ENCODE results near the gene POP7.
A peak's percentile ranks its signal among the peaks of the same experiment; 100 is the strongest.
"Not testable (repeated sequence)": the region's sequence is repeated elsewhere in the genome, so short reads cannot be mapped to it uniquely, and the experiment has no call there.

Gene POP7

DNA sequence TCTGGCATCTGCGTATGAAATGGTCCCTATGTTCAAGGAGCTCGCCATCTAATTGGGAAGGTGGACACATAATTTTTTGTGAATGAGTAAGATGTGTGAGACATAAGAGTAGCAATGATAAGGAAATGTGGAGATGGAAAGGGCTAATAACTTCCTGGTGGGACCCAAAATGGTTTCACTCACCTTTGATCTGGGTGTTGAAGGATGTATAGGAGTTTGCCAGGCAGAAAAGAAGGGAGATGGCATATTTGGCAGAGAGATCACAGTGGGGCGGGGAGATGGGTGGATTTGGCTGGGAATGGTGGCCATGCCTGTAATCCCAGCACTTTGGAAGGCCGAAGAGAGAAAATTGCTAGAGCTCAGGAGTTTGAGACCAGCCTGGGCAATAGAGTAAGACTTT is 4.5 kb downstream of the POP7 start:
- no peak for DNase-seq (ENCODE audit: low read depth)
- no peak overlapping the region for H3K4me3 ChIP-seq (ENCODE audit: low read depth, low read length)
- TF ChIP-seq, protein P1, sequence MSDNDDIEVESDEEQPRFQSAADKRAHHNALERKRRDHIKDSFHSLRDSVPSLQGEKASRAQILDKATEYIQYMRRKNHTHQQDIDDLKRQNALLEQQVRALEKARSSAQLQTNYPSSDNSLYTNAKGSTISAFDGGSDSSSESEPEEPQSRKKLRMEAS (IDR thresholded peaks at IDR 0.05; ENCODE audit: low read depth, low read length), result no peak
- no peak for TF ChIP-seq POLR2A (IDR thresholded peaks at IDR 0.05; ENCODE audit: extremely low read depth, insufficient read length)
- no peak for TF ChIP-seq MYC (IDR thresholded peaks at IDR 0.05; ENCODE audit: low read depth, low read length)
- TF ChIP-seq, protein P2, sequence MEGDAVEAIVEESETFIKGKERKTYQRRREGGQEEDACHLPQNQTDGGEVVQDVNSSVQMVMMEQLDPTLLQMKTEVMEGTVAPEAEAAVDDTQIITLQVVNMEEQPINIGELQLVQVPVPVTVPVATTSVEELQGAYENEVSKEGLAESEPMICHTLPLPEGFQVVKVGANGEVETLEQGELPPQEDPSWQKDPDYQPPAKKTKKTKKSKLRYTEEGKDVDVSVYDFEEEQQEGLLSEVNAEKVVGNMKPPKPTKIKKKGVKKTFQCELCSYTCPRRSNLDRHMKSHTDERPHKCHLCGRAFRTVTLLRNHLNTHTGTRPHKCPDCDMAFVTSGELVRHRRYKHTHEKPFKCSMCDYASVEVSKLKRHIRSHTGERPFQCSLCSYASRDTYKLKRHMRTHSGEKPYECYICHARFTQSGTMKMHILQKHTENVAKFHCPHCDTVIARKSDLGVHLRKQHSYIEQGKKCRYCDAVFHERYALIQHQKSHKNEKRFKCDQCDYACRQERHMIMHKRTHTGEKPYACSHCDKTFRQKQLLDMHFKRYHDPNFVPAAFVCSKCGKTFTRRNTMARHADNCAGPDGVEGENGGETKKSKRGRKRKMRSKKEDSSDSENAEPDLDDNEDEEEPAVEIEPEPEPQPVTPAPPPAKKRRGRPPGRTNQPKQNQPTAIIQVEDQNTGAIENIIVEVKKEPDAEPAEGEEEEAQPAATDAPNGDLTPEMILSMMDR (IDR thresholded peaks at IDR 0.05; ENCODE audit: low read depth, low read length), result no peak

DNA sequence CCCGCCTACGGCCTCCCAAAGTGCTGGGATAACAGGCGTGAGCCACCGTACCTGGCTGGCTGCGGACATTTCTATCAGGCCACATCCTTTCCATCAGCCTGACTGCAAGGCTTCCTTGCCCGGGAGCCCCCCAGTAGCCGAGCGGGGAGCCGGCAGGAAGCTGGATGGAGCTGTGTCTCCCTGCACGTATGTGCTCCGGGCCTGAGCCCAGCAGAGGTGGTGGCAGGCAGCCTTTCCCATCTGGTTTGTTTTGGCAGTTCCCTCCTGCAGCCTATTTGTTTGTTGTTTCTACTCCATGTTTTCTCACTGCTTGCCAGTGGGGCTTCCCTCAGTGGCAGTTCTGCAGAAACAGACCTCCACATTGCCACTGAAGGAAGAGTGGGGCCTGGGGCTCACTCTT is 5.4 kb downstream of the POP7 start:
- TF ChIP-seq, protein P2 (IDR thresholded peaks at IDR 0.05; ENCODE audit: low read depth, low read length), result no peak
- no peak for TF ChIP-seq MYC (IDR thresholded peaks at IDR 0.05; ENCODE audit: low read depth, low read length)
- TF ChIP-seq, protein P1 (IDR thresholded peaks at IDR 0.05; ENCODE audit: low read depth, low read length), result no peak
- TF ChIP-seq POLR2A (IDR thresholded peaks at IDR 0.05; ENCODE audit: extremely low read depth, insufficient read length), result no peak
- DNase-seq (ENCODE audit: low read depth), result no peak
- no peak overlapping the region for H3K4me3 ChIP-seq (ENCODE audit: low read depth, low read length)

DNA sequence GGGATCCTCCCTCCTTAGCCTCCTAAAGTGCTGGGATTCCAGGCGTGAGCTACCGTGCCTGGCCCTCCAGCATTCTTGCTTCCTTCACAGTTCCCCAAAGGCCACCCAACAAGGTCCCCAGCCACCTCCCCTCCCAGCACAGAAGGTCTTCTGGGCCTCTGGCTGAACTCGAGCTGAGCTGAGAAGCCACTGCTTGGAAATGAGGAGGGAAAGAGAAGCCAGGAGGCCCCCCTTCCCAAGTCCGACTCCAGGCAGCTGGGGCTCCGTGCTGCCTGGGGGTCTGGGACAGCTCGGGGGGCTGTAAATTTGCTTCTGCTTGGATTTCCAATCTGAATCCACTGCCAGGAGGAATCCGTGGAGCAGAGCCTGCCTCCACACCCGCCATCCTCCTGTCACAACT is 8.8 kb downstream of the POP7 start:
- no peak for TF ChIP-seq MYC (IDR thresholded peaks at IDR 0.05; ENCODE audit: low read depth, low read length)
- TF ChIP-seq, protein P2 (IDR thresholded peaks at IDR 0.05; ENCODE audit: low read depth, low read length), result no peak
- no peak for TF ChIP-seq POLR2A (IDR thresholded peaks at IDR 0.05; ENCODE audit: extremely low read depth, insufficient read length)
- TF ChIP-seq, protein P1 (IDR thresholded peaks at IDR 0.05; ENCODE audit: low read depth, low read length), result no peak
- H3K4me3 ChIP-seq (ENCODE audit: low read depth, low read length), result no peak overlapping the region
- no peak for DNase-seq (ENCODE audit: low read depth)

DNA sequence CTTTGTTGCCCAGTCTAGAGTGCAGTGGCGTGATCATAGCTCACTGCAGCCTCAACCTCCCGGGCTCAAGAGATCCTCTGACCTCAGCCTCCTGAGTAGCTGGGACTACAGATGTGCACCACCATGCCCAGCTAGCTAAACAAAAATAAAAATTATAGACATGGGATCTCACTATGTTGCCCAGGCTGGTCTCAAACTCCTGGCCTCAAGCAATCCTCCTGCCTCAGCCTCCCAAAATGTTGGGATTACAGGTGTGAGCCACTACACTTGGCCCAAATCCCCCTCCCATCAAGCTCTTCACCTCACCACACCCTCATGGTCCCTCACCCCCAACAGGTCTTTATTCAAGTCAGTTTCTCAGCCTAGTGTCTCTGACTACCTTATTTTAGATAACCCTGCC is 11.2 kb downstream of the POP7 start:
- not testable (repeated sequence) for DNase-seq (ENCODE audit: low read depth); H3K4me3 ChIP-seq (ENCODE audit: low read depth, low read length)

DNA sequence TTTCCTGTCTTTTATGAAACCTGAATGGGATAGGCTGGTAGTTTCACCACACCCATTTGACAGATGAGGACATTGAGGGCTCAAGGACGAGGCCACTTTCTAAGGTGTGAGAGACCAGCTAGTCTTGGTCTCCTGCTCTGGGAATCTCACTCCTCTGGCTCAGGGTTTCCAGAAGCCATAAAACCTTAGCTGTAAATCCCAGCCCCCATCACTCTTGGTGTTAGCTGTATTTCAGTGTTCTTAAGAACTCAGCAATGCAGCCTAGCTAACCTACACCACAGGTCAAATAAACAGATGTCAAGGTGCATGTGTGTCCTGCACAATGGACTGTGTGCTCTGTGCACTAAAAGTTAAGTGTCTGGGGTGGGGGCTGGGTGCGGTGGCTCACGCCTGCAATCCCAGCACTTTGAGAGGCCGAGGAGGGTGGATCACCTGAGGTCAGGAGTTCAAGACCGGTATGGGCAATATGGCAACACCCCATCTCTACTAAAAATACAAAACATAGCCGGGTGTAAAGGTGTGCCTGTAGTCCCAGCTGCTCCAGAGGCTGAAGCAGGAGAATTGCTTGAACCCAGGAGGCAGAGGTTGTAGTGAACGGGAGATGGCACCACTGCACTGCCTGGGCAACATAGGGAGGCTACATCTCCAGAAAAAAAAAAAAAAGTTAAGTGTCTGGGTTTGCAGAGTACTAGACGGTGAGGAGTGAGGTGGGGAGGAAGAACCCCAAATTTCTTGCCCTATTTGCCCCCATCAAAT is 13.8 kb downstream of the POP7 start:
- no peak overlapping the region for H3K4me3 ChIP-seq (ENCODE audit: low read depth, low read length)
- DNase-seq (ENCODE audit: low read depth), result peak; percentile 50

DNA sequence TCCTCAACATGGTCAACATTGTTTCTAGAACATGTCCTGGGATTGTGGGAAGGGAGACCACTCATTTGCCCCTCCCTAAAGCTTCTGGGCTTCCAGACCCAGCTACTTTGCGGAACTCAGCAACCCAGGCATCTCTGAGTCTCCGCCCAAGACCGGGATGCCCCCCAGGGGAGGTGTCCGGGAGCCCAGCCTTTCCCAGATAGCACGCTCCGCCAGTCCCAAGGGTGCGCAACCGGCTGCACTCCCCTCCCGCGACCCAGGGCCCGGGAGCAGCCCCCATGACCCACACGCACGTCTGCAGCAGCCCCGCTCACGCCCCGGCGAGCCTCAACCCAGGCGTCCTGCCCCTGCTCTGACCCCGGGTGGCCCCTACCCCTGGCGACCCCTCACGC is 14.4 kb downstream of the POP7 start, which contains the start of gene EPO:
TSS of gene EPO (plus strand) at position 190 of the 392 bp plus-strand sequence. CDS start 513 bp downstream, outside the sequence.
- no peak for TF ChIP-seq POLR2A (IDR thresholded peaks at IDR 0.05; ENCODE audit: extremely low read depth, insufficient read length)
- no peak within 1 kb of the TSS for H3K4me3 ChIP-seq (ENCODE audit: low read depth, low read length)
- DNase-seq (ENCODE audit: low read depth), result no peak

More for the DNA sequence above, 13.8 kb downstream of the POP7 start:
- TF ChIP-seq, protein P1 (IDR thresholded peaks at IDR 0.05; ENCODE audit: low read depth, low read length), result no peak
- TF ChIP-seq POLR2A (IDR thresholded peaks at IDR 0.05; ENCODE audit: extremely low read depth, insufficient read length) (no peak), MYC (IDR thresholded peaks at IDR 0.05; ENCODE audit: low read depth, low read length) (no peak)
- TF ChIP-seq, protein P2 (IDR thresholded peaks at IDR 0.05; ENCODE audit: low read depth, low read length), result no peak

Measured in NB4 (cell line).